HG02870 (cell line): Measurements from ENCODE around the gene MYH7B.

Source experiments
- ATAC-seq: cut with Tn5 transposase; IDR thresholded peaks from one replicate; pipeline ENCODE4 v1.9.1; 2021; ENCODE audit warnings: mild to moderate bottlenecking, moderate library complexity; ENCODE audit not compliant: unreplicated experiment

MYH7B gene

GRCh38 chr20:34989118-34989517 is 33.5 kb downstream of the MYH7B start:
- ATAC-seq = no peak

GRCh38 chr20:34989670-34990069 is 34.0 kb downstream of the MYH7B start:
- ATAC-seq = no peak

- ATAC-seq = no peak
These were observed 34.6 kb downstream of the MYH7B start for GRCh38 chr20:34990231-34990630.

- no peak for ATAC-seq
These were observed 35.1 kb downstream of the MYH7B start for GRCh38 chr20:34990661-34991214.

- no peak for ATAC-seq
These were observed 37.2 kb downstream of the MYH7B start for GRCh38 chr20:34992751-34993417.

GRCh38 chr20:34993941-34994508 is 38.4 kb downstream of the MYH7B start:
- no peak for ATAC-seq

GRCh38 chr20:34994509-34995131 is 39.0 kb downstream of the MYH7B start:
- ATAC-seq = no peak

- no peak for ATAC-seq
These were observed 39.5 kb downstream of the MYH7B start for GRCh38 chr20:34995192-34995591.

- no peak for ATAC-seq
These were observed 40.0 kb downstream of the MYH7B start for GRCh38 chr20:34995696-34996095.

GRCh38 chr20:34996243-34997028 is 40.8 kb downstream of the MYH7B start:
- no peak for ATAC-seq

- no peak for ATAC-seq
These were observed 41.5 kb downstream of the MYH7B start for GRCh38 chr20:34997131-34997561.

- no peak for ATAC-seq
These were observed 42.1 kb downstream of the MYH7B start for GRCh38 chr20:34997774-34998173.

- ATAC-seq = no peak
These were observed 42.8 kb downstream of the MYH7B start for GRCh38 chr20:34998331-34998950.

GRCh38 chr20:34999021-34999451 is 43.4 kb downstream of the MYH7B start:
- ATAC-seq = no peak

GRCh38 chr20:34999782-35000181 is 44.1 kb downstream of the MYH7B start:
- ATAC-seq = no peak

- no peak for ATAC-seq
These were observed 44.7 kb downstream of the MYH7B start for GRCh38 chr20:35000311-35000921.

GRCh38 chr20:35000922-35001595 is 45.4 kb downstream of the MYH7B start:
- no peak for ATAC-seq

- ATAC-seq = no peak
These were observed 46.1 kb downstream of the MYH7B start for GRCh38 chr20:35001596-35002362.
